ENCODE results near the gene WDSUB1.

The WDSUB1 gene

DNA sequence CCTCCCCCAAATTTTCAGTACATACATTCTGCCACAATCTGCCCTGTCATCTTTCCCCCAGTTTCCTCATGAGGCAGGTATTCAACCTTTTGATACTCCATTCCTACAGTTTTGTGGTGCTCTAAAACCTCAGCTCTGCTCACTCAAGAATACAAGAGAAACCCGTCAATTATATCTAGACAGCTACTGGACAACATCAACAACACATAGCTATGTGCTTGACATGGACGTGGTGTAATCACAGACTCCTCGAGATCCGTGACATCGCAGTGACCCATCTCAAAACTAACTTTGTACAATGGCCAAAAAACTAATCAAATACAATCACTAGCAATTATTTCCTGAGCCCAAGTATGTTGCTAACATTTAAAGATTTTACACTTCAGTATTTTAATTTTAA, 23.6 kb downstream of the WDSUB1 start:
- DNase-seq = no peak

DNA sequence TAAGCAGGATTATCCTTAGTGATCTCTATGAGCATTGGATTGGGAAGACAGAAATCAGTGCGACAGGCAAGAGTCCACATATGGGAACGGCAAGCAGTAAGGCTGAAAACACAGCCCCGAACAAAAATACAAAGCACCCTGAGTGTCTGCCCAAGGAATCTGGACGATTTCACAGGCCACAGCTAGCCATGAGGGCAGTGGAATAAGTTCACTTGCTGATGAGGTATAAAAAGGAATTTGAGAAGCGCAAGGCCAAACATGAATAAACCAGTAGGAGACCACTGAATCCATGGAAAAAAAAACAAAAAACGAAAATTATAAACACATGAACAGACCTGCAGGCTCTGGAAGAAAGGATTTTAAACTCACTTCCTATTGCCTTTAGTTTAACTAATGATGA, 24.3 kb downstream of the WDSUB1 start:
- DNase-seq = no peak

DNA sequence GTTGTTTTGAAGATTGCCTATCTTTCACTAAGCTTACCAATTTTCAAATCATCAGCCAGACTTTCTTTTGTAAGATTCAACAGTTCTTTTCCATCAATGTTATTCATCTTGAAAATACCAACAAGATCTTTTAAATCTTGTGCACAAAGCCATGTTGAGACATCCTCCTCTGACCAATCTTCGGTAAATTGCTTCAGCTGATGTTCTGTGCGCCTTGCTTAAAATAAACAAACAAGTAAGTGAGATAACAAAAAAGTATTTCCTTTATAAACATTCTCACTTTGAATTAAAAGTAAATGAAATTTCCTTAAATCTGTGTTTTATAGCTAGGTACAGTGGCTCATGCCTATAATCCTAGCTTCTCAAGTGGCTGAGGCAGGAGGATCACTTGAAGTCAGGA, 30.3 kb downstream of the WDSUB1 start:
- DNase-seq = no peak

DNA sequence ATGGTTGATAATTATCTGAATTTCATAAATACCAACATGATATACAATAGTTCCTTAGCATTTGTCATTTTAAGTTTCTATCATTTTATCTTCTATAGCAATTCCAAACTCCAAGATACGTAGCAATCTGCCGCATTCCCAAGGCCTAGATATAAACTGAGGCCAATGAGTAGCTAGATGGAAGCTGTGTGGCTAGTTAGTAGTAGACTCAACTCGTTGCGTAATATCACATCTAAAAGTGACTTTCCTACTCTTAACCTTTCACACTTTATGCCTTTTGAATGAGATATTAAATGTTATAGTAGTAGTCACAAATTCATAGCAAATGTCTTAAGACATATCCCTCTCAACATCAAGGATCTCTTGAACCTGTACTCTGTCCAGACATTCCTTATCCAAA, 33.6 kb downstream of the WDSUB1 start:
- no peak for DNase-seq

DNA sequence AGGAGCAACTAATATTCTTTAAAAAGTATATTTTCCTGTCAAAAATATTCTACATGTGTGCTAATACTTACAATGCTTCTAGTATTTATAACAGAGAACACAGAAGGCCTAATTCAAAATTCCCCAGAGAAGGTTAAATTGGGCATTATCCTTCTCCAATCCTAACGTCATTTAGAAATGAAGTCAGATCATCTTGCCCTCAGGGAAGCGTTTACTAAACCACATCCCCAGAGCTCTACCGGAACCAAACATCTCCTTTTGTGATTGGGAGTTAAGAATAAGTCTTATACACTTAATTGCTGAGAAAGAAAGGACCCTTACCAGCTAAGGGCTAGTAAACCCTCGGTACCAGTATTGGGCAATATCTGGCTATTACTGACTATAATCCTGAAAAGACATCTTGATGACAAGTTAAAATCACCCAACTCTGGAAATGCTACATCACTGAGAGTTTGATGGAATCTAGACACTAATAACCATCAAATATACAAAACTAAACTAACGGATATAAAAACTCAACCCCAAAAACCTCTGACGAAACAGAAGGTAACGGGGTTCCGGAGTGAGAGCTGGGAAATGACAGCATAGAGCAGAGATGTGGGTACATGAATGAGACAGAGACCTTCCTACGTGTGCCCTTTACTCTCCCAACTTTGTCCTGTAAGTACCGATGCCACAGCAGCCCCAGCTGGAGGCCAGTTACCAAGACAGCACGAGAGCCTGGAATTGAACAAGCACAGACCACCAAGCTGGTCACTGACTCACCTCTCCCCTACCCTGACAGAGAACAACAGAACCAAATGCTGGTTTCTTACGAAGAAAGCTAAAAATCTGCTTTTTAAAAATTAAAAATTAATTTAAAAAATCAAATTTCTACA, 35.0 kb downstream of the WDSUB1 start:
- no peak for DNase-seq

DNA sequence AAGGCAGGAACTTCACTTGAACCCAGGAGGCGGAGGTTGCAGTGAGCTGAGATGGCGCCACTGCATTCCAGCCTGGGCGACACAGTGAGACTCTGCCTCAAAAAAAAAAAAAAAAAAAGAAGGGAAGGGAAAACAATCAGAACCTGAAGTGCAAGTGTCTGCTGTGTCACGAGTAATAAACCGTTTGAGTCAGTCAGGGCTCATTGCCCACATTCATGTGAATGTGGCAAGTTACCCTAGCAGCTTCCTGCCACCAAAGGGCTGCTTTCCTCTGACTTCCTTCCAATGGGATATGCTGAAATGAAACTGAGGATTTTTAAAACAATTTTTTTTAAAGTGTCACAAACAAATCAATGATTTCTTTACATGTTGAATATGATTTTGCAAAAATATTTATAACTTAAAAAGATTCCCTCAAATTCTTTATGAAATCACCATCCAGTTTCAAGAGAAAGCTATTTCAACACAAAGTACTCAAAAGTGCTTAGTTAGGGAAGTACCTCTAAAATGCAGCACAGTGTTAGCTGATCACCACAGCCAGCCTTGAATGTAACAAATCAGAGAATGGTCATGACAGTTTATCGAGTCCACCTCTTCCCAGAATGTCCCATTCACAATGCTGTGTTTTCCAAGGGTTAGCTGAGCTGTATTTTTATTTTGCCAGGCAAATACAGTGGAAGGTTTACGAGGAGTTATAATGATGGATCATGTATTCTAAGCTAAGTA, 36.4 kb downstream of the WDSUB1 start:
- no peak for DNase-seq

DNA sequence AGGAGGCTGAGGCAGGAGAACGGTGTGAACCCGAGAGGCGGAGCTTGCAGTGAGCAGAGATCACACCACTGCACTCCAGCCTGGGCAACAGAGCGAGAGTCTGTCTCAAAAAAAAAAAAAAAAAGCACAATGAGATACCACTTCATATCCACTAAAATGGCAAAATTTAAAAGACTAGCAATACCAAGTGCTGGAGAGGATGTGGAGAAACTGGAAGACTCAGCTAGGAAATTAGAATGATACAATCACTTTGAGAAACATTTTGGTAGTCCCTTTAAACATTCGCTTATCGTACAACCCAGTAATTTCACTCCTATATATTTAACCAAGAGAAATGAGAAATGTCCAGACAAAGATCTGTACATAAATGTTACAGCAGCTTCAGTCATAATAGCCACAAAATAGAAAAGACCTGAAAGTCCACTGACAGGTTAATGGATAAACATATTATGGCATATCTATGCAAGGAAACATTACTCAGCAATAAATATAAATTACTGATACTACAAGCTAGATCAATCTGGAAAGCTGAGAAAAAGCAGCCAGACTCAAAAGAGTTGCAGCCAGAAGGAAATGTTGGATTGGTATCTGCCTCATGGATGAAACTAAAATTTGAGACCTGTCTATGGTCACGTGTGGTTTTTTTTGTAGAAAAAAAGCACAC, 40.0 kb downstream of the WDSUB1 start:
- DNase-seq = no peak

DNA sequence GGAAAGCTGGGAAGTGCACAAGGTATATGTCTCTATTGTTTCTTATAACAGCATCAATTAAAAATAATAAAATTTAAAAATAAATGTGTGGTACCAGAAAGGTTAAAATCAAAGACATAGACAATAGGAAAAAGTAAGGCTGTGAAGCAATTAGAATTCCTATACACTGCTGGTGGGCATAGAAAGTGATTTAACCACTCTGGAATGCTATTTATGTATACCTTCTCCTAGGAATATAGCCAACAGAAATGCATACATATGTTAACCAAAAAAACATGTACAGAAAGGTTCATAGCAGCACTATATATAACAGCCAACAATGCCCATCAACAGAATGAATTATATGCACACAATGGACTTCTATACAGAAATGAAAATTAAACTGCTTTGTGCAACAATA, 43.0 kb downstream of the WDSUB1 start:
- DNase-seq = no peak

DNA sequence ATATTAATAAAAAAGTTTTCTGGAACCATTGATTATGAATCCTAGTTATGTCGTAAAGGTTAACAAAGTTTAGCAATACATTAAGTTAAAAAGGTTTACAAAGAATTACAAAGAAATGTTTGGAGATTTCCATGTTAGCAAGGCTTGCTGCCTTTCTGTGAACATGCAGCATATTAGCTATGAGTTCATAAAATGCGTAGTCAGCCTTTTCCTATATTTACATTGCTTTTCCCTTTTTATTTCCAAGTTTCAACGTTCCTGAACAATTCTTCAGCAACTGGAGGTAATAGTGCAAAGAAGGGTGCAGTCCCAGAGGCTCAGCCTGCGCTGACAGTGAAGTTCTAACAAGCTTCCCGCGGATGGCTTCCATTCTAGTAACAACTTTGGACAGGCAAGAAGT, 51.6 kb downstream of the WDSUB1 start:
- no peak for DNase-seq

DNA sequence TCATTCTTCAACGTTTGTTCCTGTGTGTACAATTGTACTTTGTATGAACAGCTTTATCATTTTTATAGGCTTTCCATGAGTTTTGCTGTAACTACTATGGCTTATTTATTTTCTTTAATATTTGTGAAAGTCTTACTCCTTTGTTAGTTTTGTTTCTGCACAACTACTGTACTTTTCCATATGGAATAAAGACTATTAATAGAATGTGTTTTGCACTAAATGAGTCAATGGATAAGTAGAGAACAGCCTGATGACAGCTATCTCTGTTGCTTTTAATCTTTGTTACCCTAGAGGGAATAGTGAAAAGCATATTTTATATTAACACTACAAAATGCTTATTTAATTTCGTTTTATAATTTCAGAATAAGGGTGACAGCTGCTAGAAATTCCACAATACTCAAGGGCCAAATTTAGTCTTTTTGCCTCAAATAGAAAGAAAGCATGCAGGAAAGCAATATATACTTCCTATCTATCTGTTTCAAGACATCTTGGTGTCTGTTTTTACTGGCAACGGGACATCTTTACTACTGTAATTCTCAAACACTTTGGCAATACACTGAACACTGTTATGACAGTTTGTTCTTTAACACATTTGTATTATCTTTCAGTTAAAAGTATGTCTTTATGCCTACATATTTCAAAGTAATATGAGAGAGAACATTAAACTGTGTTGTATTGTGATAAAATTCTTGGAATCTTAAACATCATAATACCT, 53.9 kb downstream of the WDSUB1 start:
- DNase-seq = no peak

DNA sequence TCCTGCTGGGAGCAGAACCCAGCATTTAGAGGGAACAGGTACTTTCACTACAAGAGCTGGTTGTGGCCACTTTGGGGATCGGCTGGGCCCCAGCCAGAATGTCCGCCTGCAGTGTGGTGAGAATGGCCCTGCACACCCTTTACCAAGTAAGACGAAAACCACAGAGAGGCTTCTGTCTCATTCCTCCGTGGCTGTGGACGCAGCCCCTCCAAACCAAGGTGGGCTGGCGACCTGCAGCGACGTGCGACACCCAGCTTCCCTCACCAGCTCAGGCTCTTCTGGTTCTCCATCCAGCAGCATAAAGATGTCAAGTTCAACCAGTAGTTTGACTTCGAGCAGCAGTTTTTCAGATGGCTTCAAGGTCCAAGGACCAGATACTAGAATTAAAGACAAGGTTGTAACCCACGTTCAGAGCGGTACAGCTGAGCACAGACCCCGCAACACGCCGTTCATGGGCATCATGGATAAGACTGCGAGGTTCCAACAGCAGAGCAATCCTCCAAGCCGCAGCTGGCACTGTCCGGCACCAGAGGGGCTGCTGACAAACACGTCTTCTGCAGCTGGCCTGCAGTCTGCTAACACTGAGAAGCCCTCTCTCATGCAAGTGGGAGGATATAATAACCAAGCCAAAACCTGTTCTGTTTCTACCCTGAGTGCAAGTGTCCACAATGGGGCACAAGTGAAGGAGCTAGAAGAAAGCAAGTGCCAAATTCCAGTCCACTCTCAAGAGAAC, 56.2 kb downstream of the WDSUB1 start:
- no peak for DNase-seq

DNA sequence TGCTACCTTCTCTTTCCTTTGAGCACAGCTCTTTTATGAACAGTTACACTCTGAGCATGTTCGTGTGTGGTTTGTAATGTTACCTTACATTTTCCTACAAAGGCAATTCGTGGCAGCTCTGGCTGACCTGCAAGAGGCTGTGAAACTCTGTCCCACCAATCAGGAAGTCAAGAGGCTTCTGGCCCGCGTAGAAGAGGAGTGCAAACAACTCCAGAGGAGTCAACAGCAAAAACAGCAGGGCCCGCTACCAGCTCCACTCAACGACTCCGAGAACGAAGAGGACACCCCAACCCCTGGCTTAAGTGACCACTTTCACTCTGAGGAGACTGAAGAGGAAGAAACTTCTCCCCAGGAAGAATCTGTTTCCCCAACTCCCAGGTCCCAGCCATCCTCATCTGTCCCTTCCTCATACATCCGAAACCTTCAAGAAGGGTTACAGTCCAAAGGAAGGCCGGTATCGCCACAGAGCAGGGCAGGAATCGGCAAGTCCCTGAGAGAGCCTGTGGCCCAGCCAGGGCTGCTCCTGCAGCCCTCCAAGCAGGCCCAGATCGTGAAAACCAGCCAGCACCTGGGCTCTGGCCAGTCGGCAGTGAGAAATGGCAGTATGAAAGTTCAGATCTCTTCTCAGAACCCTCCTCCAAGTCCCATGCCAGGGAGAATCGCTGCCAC, 56.9 kb downstream of the WDSUB1 start:
- DNase-seq = no peak

DNA sequence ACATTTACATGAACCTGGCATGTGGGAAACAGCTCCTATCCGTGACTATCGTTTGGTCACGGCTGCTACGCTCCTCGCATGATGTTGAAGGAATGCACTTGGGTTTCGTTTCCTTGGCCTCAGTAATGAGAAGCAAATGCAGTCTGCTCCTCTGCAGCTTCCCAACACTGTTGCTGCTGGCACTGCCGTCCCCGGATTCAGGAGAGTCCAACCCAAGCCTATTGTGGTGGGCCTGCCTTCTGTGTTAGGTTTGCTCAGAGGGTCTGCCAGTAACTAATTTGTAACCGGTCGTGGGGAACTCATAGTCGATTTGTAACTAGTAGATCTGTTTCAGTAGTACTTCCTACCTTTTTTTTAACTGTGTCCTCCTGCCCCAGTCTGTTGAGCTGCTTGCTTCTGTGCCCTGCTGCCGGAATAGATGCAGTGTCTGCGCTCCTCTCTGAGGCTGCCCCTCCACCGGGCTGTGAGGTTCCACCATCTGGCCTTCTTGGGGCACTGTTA, 58.4 kb downstream of the WDSUB1 start:
- peak; percentile 74 for DNase-seq

DNA sequence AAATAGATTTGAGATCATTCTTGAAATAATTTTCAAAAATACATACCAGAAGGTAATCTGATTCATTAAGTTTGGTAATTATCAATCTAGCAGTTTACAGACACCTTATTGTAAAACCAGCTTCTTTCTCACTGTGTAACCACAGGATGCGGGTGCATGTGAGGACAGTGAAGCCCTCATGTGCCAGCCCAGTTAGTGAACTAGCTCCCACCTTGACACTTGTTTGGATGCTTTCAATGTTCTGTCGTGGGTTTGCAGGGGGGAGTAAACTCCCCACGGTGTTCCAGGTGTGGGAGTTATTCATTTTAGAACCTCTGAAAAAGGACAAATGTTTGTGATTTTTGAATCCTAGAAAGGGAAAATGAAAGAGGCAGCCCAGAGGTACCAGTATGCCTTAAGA, 59.0 kb downstream of the WDSUB1 start:
- no peak for DNase-seq

DNA sequence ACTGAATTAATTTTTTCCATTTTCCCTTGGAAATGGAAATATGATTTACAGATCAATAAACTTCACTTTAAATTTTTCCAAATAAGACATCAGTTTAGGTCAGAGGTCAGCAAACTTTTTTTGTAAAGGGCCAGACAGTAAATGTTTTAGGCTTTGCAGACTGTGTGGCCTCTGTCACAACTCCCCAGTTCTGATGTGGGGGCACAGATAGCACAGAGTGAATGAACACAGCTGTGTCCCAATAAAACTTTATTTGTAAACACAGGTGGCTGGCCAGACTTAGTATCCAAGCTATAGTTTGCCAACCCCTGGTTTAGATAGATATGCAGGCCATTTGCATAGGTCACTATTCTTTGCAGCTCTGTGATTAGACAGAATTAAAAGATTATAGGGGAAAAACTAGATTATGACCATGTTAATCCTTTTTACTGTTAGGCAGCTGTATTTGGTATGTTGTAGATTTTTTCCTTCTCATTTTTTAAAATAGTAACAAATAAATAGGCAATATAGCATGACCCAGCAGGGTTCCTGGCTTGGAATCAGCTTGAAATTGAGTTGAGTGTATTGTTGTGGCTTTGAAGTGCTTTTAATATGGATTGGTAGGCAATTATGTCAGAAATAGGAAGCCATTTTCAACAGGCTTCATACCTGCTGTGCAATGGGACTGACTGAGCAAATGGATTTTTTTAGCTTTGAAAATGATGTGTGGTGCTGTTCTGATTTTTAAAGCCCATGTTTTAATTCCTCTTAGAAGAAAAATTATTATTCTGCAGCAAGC, 59.7 kb downstream of the WDSUB1 start:
- DNase-seq = no peak

DNA sequence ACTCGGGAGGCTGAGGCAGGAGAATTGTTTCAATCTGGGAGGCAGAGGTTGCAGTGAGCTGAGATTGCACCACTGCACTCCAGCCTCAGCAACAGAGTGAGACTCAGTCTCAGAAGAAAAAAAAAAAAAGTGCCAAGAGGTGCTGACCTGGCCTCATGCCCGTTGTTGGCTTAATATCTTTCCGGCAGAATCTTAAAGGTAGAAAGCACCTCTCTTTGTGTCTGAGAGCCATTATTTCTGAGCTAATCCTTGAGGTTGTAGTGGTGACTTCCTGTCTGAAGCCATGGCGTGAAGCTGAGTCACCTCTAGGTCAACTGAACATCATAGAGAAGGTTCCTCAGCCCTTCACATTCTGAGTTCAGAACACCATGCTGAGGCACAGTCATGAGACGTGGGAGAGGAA, 60.4 kb downstream of the WDSUB1 start:
- no peak for DNase-seq

DNA sequence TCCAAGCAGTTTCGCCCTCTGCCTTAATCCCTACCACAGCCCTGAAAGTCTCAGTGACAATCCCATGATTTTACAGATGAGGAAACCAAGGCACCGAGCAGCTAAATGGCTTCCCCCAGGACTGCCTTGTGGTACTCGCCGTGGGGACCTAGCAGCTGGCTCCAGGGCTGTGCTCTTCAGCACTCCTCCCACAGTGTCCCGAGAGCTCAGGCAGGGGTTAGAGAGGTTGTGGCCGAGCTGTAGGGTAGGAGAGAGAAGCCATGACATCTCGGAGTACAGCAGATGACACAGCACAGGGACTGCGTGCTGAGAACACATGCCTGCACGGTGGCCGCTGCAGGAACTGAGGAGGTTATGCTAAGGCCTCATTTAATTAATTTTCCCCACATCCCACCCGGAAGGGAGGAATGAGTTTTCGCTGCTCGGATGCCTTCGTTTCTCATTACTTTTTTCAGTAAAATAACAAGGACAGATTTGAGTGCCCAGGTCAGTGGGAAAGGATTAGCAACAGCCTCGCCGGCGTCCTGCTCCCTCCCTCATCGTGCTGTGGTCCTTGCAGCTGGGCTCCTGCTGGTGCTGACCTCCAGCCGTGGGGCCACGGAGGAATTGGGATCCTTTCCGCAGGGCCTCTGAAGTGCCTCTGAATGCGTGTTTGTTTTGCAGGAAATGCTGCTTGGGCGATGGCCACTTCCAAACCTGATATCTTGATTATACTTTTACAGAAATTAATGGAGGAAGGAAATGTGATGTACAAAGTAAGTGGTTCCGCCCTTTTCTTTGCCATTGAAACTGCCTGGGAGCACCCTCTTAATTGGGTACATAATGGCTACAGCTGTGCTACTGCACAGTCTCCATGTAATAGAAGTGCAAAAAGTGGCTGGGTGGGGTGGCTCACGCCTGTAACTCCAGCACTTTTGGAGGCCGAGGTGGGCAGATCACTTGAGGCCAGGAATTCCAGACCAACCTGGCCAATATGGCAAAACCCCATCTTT, 61.2 kb downstream of the WDSUB1 start:
- no peak for DNase-seq

DNA sequence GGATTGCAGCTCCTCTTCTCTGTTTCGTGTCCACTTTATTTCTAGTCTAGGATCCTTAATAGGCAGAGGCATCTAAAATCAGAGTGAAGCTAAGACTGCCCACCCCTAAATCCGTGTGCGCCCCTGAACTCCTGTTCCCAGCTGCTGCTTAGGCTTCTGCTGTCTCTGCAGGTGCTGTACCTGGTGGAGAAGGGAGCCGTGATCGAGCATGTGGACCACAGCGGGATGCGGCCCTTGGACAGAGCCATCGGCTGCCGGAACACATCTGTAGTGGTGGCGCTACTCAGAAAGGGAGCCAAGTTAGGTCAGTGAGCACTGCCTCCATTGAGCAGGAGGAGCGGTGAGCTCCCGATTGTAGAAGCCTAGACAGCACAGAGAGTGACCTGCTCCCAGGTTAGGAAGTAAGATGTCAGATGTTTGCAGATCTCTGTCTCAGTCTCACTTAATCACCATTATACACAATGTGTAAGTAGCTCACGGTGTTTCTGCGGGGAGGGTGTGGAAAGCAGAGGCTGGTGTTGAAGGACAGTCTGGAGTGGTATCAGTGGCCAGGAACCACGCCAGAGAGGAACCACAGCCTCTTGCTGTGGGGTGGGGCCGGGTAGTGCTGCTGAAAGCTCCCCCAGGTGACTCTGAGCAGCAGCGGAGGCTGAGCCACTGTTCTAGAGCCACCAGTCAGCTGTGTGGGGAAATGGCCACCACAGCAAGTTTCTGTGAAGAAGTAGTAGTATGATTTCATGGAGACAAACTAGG, 62.3 kb downstream of the WDSUB1 start:
- no peak for DNase-seq

Measured in NCI-H526 treated with DMSO at 0.1 percent for 48 hours (cell line).